Transverse colon (tissue), 4 donors: ENCODE measurements around the gene NRIP2. TPM values are rescaled to one million over a fixed set of nuclear protein-coding genes. Genes with fewer than 3 reads are reported as not detected.

ENCODE experiments used
- DNase-seq: peaks from one replicate; pipeline ENCODE4 v3.0.0-alpha.2; 2019
- H3K27ac ChIP-seq, 4 donors: fragments of 200-600 bp; sonication (generic); 2 replicates each; pipeline ENCODE4 v1.5.1; 2016 to 2018; ENCODE audit warnings: inconsistent platforms in 4 of 4
- H3K27me3 ChIP-seq: fragments of 200-600 bp; sonication (generic); 2 replicates; pipeline ENCODE4 v1.5.1; 2017; ENCODE audit warnings: inconsistent platforms
- H3K36me3 ChIP-seq, 4 donors: fragments of 200-600 bp; sonication (generic); 2 replicates each; pipeline ENCODE4 v1.5.1; 2017 to 2019; ENCODE audit warnings: inconsistent platforms in 4 of 4
- H3K4me1 ChIP-seq, 4 donors: fragments of 200-600 bp; sonication (generic); 2 replicates each; pipeline ENCODE4 v1.5.1; 2017 to 2020; ENCODE audit warnings: inconsistent platforms in 4 of 4
- H3K4me3 ChIP-seq, 4 donors: fragments of 200-600 bp; sonication (generic); 1 replicate in 1 of 4; 2 replicates in 3 of 4; pipeline versions ENCODE4 v1.5.1 to v1.6.1; 2017 to 2019; ENCODE audit warnings: inconsistent platforms in 4 of 4
- H3K9me3 ChIP-seq, 2 donors: fragments of 200-600 bp; sonication (generic); 2 replicates each; pipeline ENCODE4 v1.5.1; 2017 to 2019; ENCODE audit warnings: inconsistent platforms in 2 of 2
- CTCF ChIP-seq, 5 experiments: fragments of 200-600 bp in 3 of 5; fragments of 450-650 bp in 2 of 5; sonication (generic) in 3 of 5; IDR thresholded peaks; 1 replicate in 2 of 5; 2 replicates in 3 of 5; pipeline ENCODE4 v1.5.1; 2016 to 2017; ENCODE audit warnings: antibody characterized with exemption in 5 of 5, inconsistent platforms in 3 of 5, mild to moderate bottlenecking in 2 of 5, moderate library complexity in 1 of 5
- EP300 ChIP-seq: sonication (generic); formaldehyde crosslinking; IDR thresholded peaks from one replicate; pipeline ENCODE4 v1.6.1; 2017; ENCODE audit warnings: antibody characterized with exemption, low read depth
- POLR2A ChIP-seq: fragments of 450-650 bp; IDR thresholded peaks from one replicate; pipeline ENCODE4 v1.6.1; 2016; ENCODE audit warnings: antibody characterized with exemption, mild to moderate bottlenecking, moderate library complexity
- POLR2AphosphoS5 ChIP-seq, 3 donors: sonication (generic); formaldehyde crosslinking; IDR thresholded peaks; one replicate each; pipeline ENCODE4 v1.6.1; 2016; ENCODE audit warnings: antibody characterized with exemption in 3 of 3
- WGBS, 2 donors: methylation state at CpG; one replicate each; pipeline ENCODE4 v1.1.5; 2018; ENCODE audit warnings: low coverage in 1 of 2; 5-methylcytosine and 5-hydroxymethylcytosine counted together
- in situ Hi-C, 4 donors: fragments of 200-750 bp; cut with MboI; loops; one replicate each; pipeline versions ENCODE4 v1.15.0 to v1.15.1; 2017; ENCODE audit warnings: low sequenced_read_pairs in 3 of 4, low pct_ligation_motif_present in 1 of 4, low pct_unique_long_range_greater_than_20kb in 1 of 4
- intact Hi-C: fragments of 100-400 bp; cut with DNase I; formaldehyde crosslinking; loops from one replicate; pipeline ENCODE4 v1.15.1; 2023; ENCODE audit warnings: low total_unique reads
- total RNA-seq, 4 donors: library from RNA; depleted of rRNA; stranded (reverse); fragments of >200 nt; gene quantifications; one replicate each; pipeline ENCODE4 v1.1.0, GENCODE V29; 2016

The NRIP2 gene
- total RNA-seq, 4 donors from 2014 or later: 0.14 to 0.32 (median 0.20) TPM; not detected in 1

GRCh38 chr12:2792671-2793500 lies 41.9 kb downstream of the NRIP2 start:
- peaks cover 0 to 21% (median 18%) of the 10 kb centered on the region in 4 donors for H3K4me1 ChIP-seq
- H3K9me3 ChIP-seq: no peaks in the 10 kb centered on the region
- WGBS, 2 donors: 59 to 73% methylated on average over 13 to 25 of the region's 25 CpGs
- intact Hi-C loops (no loop called here), in situ Hi-C loops (no loop called here)
- H3K27ac ChIP-seq: no peak overlapping the region
- TF ChIP-seq EP300: no peak
- no peak for TF ChIP-seq CTCF (IDR thresholded peaks at IDR 0.05)
- no peak for TF ChIP-seq POLR2AphosphoS5 (IDR thresholded peaks at IDR 0.05)
- no peak for TF ChIP-seq POLR2A
- DNase-seq: no peak
- no peak overlapping the region for H3K4me3 ChIP-seq
- no peaks in the 10 kb centered on the region for H3K36me3 ChIP-seq
- H3K27me3 ChIP-seq: no peaks in the 10 kb centered on the region

- Histone ChIP-seq H3K4me3 (no peak overlapping the region), H3K4me1 (peaks cover 0 to 8% (median 7%) of the 10 kb centered on the region in 4 donors), H3K36me3 (no peaks in the 10 kb centered on the region), H3K27me3 (no peaks in the 10 kb centered on the region), H3K27ac (no peak overlapping the region), H3K9me3 (no peaks in the 10 kb centered on the region)
- TF ChIP-seq CTCF (IDR thresholded peaks at IDR 0.05) (no peak), POLR2AphosphoS5 (IDR thresholded peaks at IDR 0.05) (no peak)
- no peak for DNase-seq
- WGBS, 2 donors: 85% methylated on average over 6 of the region's 6 CpGs; no CpG with 5 or more reads in 1 of the 2 donors
- intact Hi-C loops: no loop called here
- in situ Hi-C loops: no loop called here
These were observed 43.7 kb downstream of the NRIP2 start for GRCh38 chr12:2791089-2791488.

DNA sequence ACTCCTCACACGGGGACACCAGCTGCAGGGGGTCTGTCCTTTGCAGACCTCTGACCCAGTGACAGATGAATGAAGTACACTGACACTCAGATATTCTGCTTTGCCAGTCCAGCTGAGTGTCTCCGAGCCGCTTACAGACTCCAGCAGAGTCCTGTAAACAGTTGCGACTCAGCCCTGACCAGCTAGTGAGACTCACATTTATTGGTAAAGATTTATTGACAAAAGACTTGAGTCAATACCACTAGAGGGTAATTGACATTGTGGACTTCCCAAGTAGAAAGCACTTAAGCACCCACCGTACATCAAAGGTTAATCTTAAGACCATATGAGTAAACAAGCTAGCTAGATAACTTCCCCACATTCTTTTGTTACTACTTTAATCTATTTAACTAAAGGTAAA lies 49.8 kb downstream of the NRIP2 start:
- in situ Hi-C loops: loop anchor here in 1 of 4 donors (10.0 kb wide), 2 partner anchors 50 to 100 kb away; no protein-coding TSS in a partner anchor

More for the DNA sequence above, 49.8 kb downstream of the NRIP2 start:
- Histone ChIP-seq H3K4me1 (peaks cover 4 to 17% (median 14%) of the 10 kb centered on the region in 4 donors), H3K27me3 (no peaks in the 10 kb centered on the region), H3K36me3 (no peaks in the 10 kb centered on the region), H3K4me3 (no peak overlapping the region), H3K27ac (no peak overlapping the region), H3K9me3 (no peaks in the 10 kb centered on the region)
- intact Hi-C loops: no loop called here
- DNase-seq: no peak
- no peak for TF ChIP-seq CTCF (IDR thresholded peaks at IDR 0.05)
- TF ChIP-seq POLR2AphosphoS5 (IDR thresholded peaks at IDR 0.05): no peak
- TF ChIP-seq POLR2A: no peak
- no peak for TF ChIP-seq EP300
- 39 to 40% methylated on average over 3 to 5 of the region's 5 CpGs for WGBS, 2 donors
